NCI-H2029 (cell line): Measurements from ENCODE around the gene TJAP1.
"Not testable (repeated sequence)": the region's sequence is repeated elsewhere in the genome, so short reads cannot be mapped to it uniquely, and the experiment has no call there.

Experiments
- DNase-seq: peaks from one replicate; lab custom pipeline; 2025; lab: John Stamatoyannopoulos, UW

The TJAP1 gene

DNA sequence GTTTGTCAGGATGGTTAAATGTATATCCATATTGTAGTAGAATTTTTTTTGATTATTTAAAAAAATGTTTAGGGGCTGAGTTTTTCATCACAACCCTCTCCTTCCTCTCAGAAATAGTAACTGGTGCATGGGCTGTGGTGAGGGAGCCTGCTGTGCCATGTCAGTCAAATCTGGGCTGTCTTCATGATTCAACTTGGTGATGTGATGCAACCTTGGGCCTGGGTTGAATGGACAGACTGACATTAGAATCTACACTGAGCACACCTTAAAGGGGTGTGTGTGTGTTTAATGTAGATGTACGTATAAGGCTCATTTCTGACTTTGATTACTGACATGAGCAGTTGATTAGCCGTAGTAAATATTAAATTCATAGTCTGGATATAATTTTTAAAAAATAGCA, 3.7 kb downstream of the TJAP1 start:
- DNase-seq: no peak

DNA sequence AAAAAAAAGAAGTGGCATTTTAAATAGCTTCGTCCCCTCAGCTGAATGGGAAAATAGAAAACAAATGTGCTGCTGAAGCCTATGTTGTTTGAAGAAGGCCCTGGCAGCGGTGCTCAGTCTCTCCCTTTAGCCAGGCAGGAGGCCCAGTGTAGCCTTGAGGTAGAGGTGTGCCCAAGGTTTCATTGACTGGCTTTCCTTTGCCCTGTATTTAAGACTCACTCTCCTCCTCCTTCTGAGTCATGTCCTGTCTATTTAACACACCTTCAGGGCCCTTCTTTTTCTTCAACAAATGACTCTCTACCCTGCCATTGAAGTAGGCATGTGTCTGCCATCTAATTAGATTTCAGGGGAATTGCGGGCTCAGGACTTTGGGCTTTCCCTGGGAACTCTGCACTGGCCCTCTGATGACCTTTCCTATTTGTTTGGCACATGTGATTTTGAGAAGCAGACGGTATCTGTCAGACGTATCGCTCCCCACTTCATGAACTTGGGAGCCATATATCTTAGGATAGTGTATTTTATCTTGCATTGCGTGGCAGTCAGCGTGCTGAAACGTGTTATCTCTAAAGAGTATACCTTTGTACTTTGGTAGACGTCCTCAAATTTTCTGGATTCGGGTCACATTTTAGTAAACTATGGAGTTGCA, 4.3 kb downstream of the TJAP1 start:
- no peak for DNase-seq

DNA sequence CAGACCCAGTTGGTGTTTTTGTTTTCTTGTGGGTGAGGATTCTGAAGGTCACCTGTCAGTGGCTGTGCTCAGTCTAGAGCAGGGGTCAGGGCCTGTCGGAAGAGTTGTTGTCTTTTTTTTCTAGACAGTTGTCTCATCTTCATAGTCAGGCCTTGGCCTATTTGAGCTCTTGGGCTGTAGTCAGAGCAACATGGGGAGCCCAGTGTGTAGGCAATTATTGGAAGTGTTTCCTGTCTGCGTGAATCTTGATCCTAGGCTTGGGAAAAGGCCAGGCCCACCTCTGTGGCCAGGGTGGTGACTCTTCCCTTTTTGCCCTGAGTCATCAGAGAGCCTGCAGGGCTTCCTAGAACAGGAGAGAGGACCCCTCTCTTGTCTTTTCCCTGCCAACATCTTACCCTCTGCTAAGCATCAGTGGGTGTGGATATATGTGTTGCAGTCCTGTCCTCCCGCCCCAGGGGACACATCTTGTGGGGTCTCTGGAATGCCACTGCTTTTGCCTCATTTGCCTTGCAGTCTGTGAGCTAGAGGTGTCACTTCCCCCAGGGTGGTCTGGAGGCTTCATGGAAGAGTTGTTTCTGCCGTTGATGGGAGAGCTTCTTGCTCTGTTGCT, 11.4 kb downstream of the TJAP1 start:
- DNase-seq: no peak

DNA sequence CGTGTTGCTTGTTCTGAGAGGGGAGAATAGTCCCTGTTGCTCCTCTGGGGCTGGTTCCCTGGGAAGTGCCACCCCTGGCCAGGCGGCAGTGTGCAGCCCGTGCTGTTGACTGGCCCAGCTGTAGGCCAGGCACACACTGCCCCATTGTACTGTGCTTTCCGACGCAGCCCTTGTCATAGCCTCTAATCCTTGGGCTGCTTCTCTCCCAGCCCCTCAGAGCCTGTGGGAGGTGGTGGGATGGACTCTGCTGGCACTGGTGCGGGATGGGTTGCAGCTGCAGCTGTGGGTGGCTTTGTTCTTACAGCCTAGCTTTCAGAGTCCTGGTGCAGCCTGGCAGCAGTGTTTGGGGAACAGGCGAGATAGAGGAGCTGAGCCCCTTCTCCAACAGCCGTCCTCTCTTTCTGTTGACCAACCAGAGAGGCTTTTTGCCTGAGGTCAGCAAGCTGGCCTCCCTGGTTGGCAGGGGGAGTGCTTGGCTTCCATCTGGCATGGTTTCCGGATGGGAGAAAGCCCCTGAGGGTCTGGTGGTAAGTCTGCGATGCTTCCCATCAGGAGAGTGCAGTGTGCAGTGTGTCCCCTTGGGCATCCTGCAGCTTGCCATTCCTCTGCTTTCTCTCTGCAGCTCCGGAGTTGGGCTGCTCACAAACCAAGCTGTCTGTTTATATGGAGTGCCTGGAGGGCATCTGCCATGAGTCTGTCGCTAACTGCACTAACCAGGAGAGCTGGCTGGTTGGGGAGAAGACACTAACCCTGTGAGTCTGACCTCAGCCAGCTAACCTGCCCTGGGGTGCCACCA, 12.1 kb downstream of the TJAP1 start:
- no peak for DNase-seq

DNA sequence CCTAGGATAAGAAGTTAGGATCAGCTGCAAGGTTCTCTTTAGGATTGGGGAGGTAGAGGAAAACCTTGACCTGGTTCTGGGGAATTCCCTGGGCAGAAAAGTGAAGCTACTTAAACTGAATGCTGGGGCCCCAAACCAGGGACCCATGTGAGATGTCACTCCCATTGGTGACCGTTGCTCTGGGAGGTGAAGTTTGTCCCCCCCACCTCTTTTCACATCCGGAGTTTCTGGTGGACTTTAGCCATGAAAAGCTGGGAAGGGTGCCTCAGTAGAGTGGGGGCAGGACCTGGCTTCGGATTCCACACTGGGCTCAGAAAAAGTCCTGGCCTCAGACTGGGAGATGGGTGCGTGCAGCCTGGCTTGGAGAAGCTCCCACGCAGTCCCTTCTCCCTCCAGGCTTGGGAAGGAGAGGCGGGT, 13.2 kb downstream of the TJAP1 start:
- DNase-seq: no peak

DNA sequence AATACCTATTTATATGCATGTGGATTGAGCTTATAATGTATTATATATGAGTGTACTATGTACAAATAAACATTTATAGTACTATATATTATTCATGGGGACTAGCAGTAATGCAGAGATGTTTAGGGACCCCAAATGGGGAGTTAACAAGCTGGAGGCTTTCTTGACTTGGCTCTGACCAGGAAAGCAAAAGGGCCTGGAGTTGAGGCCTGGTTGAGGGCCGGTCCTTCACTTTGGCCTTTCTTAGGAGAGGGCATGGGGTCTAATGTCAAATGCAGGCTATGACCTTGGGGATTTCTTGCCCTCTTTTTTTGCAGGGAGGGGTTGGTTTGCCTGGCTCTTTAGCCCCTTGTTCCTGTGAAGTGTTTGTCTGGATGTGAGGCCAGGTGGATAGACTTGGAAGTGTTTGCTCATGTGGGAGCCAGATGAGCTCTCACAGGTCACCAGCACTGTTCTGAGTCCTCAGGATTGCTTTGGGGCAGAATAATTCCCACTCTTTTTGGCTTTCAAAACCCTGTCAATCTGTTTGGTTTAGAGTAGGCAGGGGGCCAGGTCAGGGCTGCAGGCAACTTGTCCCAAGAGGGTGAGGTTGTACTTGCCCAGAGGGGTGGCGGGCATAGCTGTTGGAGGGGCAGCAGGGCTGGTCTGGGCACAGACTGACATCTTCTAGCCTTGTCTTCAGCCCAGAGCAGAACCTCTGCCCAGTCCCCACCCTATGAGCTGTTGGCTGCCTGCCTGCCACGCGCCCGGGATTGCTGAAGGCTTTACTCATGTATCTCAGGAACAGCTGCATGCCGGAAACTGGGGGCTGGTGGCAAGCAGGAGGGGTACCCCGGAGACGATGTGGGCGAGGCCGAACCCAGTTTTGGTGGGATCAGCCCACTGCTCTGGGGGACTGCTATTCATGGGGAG, 14.6 kb downstream of the TJAP1 start:
- DNase-seq: peak; percentile 66

DNA sequence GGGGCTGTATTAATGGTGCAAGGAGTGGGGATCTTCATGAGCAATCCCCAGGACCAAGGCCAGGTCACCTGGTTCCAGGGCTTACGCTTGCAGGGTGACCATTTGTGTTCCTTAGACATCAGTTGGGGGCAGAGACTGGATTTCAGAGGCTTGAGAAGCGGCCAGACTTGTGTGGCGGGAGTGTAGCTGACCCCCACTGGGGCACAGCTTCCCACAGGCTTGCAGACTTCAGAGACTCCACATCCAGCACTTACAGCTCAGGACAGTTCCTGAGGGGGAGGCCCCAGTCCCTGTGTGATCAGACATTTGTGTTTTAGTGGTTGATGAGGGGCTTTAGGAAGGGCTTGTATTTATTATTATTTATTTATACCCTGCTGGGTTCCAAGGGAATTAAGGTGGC, 15.3 kb downstream of the TJAP1 start:
- DNase-seq: no peak

DNA sequence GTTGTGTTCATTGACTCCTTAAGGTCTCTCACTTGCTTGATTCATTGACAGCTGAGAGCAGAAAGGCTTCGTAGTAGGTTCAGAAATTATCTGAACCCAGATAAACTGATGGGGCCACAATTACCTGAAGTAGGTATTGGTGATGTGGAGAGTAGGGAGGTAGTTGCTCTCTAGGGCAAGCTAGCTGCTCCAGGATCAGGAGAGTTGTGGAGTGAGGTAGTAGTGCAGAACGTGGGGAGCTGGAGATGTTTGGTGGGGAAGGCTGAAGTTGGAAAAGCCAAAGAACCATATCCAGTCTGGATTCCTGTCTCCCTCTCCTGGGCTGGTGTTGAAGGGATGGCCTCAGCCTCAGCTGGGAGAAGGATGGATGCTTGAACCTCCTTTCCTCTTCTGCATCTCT, 15.9 kb downstream of the TJAP1 start:
- no peak for DNase-seq

DNA sequence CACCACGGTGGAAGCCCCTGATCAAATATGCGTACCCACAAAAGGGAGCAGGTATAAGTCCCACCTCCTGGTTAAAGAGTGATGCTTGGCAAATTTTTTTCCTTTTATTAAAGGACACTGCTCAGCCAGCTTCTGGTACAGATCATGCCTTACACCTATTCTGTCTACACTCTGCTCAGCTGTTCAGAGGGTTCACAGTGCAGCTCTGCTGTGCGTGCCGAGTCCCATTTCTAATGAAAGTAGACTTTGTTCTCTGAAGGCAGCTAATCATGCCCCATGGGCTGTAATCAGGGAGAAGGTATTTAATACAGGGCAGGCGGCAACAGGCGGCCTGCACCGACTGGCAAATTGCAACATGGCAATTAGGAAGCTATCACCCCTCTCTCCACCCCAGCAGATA, 16.5 kb downstream of the TJAP1 start:
- no peak for DNase-seq

DNA sequence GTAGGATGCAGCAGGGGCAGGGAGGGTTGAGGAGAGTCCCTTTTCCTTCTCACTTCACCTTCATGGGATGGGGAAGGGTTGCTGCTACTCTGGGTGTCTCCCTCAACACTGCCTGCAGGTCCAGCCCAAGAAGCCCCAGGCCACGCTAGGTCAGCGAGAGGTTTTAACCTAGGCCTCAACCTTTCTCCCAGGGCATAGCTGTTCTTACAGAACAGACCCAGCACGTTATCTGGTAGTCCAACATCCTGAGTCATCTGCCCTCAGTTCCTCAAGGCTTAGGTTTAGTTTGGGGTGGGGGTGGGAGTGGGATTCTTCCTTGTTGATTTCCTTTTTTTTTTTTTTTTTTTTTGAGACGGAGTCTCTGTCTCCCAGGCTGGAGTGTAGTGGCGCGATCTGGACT, 17.0 kb downstream of the TJAP1 start:
- no peak for DNase-seq

DNA sequence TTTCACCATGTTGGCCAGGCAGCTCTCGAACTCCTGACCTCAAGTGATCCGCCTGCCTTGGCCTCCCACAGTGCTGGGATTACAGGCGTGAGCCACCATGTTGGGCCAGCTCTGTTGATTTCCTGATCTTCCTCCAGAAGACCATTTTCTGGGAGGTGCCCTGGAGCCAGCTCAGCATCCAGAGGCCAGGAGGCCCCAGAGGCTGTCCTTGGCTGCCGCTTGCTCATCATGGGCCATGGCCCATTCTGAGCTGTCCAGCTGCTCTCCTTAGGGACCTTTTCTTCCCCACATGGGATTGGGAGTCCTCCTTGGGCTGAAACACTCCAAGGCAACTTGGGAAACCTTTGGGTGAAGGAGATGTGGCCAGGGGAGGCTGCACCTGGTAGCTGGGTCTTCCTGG, 17.4 kb downstream of the TJAP1 start:
- DNase-seq: no peak

DNA sequence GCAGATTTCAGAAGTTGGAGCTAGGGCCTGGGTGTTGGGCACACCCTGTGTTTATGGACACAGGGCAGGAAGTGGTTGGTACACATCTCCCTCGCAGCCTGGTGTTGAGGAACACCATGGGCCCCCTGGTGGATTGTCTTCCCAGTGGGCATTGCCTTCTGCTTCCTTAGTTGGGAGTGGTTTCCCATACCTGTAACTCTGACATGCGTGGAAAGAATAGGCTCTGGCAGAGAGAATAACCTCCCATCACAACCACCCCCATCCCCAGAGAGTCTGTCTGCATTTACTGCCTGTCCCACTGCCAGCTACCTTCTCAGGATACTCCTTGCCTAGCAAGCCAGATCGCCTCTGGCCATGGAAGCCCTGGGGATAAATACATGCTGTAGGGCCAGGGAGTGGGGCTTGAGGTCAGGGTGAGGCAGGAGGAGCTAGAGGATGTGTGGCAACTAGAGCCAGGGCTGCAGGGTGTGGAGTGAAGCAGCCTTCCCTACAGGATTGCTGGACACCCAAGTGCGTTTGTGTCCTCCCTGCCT, 18.1 kb downstream of the TJAP1 start:
- no peak for DNase-seq

DNA sequence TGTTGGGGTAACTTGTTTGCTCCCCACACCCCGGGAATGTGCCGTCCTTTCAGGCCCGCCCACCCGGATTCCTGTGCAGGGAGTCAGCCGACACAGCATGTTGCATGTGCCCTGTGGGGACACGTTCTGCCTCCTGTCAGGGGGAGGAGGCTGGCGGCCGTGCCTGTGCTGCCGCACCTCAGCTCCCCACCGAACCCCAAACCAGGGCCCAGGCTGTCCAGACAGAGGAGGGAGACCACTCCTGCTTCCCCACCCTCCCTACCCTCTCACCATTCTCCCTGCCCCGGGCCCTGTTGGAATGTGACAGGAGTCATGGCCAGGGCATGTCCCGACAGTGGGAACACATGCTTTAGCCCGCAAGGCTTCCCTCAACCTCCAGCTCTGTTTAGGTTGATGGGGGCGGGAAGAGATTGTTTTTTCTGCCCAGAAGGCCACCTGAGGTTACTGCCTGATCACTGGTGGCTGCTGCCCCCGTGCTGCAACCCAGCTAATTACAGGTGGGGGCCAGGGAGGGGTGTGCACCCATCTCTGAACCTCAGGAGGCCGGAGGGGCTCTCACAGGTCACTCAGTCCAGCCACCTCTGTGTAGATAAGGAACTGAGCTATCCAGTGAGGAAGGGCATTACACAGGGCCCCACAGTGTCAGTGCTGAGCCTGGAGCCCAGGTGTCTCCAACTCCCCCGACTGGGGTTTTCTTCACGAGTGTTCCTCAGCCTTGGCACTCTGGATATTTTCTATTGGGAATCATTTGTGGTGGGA, 19.2 kb downstream of the TJAP1 start:
- DNase-seq: no peak

DNA sequence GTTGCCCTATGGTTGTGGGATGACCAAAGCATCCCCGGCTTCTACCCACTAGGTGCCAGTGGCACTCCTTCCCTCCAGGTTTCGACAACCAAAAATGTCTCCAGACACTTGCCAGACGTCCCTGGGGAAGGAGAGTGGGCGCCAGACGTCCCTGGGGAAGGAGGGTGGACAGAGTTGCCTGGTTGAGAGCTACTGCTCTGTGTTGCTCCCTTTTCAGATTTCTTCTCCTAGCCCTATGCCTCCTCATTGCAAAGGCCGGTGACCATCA, 19.7 kb downstream of the TJAP1 start:
- DNase-seq: no peak

DNA sequence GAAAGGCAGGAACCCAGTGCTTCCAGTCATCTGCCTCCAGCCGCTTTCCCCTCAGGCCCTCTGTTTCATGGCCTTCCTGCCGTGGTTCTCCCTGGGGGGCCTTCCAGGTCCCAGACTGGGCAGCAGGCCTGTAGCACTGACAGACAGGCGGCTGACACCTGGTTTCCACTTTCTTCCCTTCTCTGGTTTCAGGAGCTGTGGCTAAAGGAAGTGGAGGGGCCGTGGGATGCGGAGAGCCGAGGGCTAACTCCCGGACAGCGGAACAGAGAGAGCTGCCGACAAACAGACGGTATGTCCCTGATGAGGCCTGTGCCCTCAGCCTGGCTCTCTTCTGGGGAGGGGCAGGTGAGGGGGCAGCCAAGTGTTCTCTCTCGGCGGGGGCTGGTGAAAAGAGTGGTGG, 20.3 kb downstream of the TJAP1 start:
- no peak for DNase-seq

DNA sequence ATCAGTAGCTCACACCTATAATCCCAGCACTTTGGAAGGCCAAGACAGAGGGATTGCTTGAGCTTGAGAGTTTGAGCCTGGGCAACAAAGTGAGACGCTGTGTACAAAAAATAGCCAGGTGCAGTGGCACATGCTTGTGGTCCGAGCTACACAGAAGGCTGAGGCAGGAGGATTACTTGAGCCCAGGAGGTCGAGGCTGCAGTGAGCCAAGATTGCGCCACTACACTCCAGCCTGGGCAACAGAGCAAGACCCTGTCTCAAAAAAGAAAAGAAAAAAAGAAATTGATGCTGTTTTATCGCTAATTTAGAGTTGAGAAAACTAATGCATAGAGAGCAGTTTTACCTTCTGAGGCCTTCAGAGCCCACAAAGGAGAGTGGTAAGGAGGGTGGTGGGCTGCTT, 20.9 kb downstream of the TJAP1 start:
- DNase-seq: not testable (repeated sequence)

DNA sequence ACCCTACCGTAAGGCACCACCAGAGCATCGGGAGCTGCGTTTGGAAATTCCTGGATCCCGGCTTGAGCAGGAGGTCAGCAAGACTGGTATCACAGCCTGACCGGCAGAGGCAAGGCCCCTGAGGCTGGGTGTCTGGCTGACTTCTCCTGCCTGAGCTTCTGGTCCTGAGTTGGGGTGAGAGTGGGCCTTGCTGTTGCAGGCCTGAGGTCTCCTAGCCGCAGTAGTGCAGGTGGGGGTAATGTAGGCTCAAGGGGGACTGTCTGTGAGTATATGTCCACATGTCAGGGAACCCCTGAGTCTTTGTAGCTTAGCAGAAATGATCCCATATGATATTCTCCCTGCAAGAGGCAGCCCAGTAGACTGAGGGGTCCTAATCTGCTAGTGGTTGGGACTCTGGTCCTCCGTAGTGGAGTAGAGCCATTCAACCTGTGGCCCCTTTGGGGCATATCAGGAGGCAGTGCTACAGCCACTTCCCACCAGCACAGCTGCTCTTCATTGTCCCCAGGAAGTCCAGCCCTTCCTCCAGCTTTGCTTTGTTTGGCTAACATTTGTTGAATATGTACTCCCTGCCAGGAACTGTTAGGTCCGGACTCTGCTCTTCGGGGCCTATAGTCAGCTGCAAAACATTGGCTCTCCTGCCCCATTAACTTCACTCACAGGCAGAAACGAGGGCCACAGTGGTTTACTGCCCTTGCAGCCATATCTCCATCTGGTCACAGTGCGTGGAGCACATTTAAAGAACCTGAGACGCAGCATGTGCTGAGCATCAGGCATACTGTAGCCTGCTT, 21.9 kb downstream of the TJAP1 start:
- no peak for DNase-seq

DNA sequence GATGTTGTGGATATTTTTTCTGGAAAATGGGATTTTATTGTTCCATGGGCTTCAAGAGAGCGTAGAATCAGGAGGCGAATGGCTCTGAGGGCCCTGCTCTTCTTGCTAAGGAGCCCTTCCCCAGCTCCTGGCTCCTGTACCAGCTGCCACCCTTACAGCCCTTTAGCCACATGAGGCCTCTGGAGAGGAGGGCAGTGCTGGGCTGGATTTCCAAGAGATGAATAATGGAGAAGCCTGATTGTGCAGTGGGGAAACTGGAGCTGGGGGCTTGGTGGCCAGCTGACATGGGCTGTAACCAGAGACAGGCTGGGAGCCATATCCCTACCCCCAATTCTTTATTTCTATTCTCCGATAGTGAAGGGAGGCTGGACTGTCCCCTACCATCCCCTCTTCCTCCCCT, 23.6 kb downstream of the TJAP1 start:
- DNase-seq: no peak

DNA sequence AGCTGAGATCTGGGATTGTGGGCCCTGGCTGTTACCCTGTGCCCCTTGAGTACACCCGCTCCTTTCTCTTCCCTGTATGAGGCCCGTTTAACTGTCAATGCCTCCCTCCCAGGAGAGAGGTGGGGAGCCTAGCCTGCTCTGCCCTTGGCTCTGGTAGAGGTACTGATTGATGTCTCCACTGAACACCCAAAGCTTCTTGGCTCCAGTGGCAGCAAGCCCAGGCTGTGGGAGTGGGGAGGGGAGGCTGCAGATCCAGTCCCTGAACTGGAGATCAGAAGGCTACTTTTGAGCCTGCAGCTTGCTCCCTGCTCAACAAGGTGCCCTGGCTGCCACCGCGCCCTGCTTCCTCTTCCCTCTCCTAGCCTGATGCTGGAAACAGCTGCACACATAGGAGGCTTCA, 25.3 kb downstream of the TJAP1 start:
- no peak for DNase-seq

DNA sequence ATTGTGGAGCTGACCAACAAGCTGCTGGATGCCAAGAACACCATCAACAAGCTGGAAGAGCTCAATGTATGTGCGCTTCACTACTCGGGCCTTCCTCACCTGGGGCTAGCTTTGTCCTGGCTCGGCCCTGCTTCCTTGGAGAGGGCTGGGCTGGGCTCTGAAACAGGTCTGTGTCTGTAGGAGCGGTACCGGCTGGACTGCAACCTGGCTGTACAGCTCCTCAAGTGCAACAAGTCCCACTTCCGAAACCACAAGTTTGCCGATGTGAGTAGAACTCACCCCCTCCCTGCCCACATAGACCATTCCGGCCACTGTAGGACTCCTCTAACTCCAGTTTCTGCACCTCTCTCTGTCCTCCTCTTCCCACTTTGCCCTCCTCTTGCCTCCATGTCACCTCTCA, 26.1 kb downstream of the TJAP1 start:
- no peak for DNase-seq
